Spleen (tissue), 7 donors: ENCODE measurements around the gene HCFC1.

Source experiments
- POLR2AphosphoS5 ChIP-seq, 3 donors: sonication (generic); formaldehyde crosslinking; IDR thresholded peaks; one replicate each; pipeline ENCODE4 v1.5.1; 2017; ENCODE audit warnings: antibody characterized with exemption in 3 of 3
- TF ChIP-seq, protein P1 (sequence below), 11 experiments: fragments of 200-600 bp in 7 of 11; fragments of 450-650 bp in 4 of 11; sonication (generic) in 4 of 11; IDR thresholded peaks in 8 of 11; conservative IDR thresholded peaks in 3 of 11; 1 replicate in 7 of 11; 2 replicates in 4 of 11; pipeline versions ENCODE4 v1.4.0 to v1.8.0; 2016 to 2021; ENCODE audit warnings: antibody characterized with exemption in 11 of 11, inconsistent platforms in 4 of 11, mild to moderate bottlenecking in 1 of 11
- donor health status: DM: no; HTN: no; CAD: no; lungs with moderate emphysema.
- donor health status: DM: no; HTN: no; CAD: no.
- donor health status: DM: no; HTN: no; CAD: no.

DNA sequence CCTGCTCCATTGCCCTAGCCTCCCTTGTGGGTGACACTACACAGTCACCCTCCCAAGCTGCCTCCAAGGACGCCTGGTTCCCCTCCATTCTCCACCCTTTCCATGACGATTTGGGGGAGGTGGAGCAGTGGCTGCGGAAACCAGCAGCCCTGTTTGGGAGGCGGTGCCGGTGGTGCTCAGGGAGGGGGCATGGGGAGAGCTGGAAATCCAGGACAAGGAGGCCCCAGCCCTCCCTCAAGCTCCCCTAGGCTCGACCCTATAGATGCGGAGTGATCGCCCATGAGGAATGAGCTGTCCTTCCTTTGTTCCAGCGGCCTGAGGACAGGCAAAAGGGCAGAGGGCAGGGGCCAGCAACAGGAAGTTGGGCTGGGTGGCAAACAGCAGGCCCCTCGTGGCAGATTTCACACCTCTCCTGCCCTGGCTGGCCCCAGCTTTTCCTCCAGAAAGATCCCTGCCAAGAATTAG lies 23.6 kb downstream of the HCFC1 start:
- TF ChIP-seq, protein P1, sequence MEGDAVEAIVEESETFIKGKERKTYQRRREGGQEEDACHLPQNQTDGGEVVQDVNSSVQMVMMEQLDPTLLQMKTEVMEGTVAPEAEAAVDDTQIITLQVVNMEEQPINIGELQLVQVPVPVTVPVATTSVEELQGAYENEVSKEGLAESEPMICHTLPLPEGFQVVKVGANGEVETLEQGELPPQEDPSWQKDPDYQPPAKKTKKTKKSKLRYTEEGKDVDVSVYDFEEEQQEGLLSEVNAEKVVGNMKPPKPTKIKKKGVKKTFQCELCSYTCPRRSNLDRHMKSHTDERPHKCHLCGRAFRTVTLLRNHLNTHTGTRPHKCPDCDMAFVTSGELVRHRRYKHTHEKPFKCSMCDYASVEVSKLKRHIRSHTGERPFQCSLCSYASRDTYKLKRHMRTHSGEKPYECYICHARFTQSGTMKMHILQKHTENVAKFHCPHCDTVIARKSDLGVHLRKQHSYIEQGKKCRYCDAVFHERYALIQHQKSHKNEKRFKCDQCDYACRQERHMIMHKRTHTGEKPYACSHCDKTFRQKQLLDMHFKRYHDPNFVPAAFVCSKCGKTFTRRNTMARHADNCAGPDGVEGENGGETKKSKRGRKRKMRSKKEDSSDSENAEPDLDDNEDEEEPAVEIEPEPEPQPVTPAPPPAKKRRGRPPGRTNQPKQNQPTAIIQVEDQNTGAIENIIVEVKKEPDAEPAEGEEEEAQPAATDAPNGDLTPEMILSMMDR (IDR thresholded peaks at IDR 0.05 in 8 of 11, conservative IDR thresholded peaks at IDR 0.05 in 3 of 11), result no peak
- TF ChIP-seq POLR2AphosphoS5 (IDR thresholded peaks at IDR 0.05), result peak; percentile 23 to 58 (median 51)
